SKM-1 treated with dmso at 0.1 percent for 144 hours (cell line): ENCODE data around the gene HOTAIR.

ENCODE experiments used
- DNase-seq: peaks from one replicate; lab custom pipeline; 2025; ENCODE audit not compliant: unreplicated experiment; lab: John Stamatoyannopoulos, UW

The HOTAIR gene

DNA sequence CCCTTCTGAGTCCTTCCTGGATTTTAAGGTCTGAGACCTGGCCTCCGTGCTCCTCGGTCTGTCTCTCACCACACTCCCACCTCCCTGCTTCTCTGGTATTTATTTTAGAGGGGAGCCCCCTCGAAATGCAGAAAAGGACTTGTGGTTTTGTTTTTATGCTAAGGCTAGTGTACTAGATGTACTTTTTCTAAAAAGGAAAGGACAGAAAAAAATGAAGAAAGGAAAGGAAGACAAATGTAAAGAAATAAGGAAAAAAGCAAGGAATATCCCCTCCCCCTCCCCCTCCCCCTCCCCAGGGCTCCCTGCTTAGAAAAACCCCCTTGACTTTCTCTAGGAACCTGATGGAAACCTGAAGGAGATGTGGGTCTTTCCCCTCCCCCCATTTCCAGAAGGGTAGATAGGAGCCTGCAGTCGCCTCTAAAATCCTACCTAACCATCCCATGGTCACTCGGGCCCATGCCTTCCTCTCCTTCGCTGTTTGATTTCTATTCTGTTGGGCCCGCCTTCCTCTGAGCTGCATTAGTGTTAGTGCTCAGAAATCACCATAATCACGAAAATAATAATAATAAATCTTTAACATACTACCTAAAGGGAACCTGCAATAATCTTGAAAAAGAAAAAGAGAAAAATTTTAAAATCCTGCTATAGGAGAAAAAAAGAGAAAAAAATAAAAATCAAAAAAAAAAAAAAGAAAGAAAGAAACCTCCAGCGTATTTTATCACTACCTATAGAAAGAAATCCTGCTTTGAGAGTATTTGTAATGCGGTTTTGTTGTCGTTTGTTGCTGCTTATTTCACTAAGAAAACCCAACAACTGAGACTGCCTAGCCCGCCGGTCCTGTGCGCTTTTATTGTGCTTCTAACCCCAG, 37.1 kb upstream of the HOTAIR start:
- no peak for DNase-seq

DNA sequence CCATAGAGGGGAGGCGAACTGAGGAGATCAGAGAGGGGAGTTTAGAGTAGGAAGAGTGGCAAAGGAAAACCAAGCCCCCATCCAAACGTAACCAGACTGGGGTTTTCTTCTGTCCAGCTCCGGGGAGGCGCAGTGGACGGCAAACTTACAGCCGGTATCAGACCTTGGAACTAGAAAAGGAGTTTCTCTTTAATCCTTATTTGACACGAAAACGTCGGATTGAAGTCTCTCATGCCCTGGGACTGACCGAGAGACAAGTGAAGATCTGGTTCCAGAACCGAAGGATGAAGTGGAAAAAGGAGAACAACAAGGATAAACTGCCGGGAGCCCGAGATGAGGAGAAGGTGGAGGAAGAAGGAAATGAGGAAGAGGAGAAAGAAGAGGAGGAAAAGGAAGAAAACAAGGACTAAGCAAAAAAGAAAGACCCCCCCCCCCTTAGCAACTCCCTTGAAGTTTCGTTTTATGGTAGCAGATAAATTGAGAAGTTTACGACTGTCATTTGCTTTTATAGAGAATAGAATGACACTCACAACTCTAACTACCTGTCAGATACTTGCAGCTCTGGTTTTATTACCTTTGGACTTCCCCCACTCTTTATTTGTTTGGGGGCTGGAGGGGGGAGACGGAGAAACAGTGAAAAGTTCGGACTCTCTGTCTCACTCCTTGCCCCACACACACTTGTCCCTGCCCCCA, 36.4 kb upstream of the HOTAIR start:
- DNase-seq, result no peak

DNA sequence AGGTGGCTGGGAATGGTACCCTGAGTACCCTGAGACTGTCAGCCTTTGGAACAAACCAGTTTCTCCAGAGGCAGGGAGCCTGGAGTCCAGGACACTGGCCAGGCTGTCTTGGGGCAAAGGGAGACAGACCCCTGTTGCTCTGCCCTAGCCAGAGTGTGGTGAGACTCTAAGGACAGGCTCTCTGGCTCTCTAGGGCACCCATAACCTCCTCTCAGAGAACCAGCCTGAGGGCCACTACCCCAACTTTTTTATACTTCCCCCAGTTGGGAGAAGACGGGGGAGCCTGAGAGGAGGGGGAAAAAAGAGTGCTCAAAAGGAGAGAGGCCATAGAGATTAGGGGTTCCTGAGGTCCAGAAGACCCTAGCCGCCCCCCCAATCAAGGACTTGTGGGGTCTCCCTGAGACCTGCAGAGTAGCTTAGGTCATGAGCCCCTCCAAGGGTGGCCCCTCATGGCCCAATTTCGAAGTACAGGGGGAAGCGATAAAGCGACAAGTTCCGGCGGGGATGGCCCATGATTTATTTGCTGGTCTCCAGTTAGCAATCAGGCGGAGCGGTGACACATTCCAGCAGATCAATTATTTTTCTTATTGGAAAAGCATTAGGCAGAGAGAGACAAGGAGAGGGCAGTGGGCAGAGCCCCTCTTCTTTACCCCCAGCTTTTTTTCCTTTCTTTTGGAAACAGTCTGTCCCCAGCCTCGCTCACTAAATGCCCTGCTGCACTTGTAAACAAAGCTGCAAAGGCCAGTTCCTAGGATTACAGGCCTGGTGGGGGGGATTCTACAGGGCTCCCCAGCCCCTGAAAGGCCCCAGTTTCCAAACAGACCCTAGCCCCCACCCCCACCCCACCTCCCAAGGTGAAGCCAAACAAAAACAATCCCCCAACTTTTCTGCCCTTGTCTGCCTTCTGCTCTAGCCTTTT, 35.6 kb upstream of the HOTAIR start:
- DNase-seq, result no peak

GRCh38 chr12:54009171-54010052, 34.7 kb upstream of the HOTAIR start:
- DNase-seq, result no peak

DNA sequence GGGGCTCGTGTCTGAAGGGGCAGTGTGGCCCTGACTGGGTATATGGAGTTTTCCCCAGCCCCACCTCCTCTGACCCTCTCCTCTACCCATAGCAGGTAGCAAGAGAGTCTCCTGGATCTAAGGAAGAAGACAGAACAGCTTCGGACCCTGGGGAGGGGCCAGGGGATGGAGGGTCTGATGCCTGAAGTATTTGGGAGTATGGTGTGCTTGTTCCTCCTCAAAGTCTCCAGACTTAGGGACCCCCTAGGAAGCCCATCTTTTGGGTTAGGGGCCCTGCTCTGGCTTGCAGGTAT, 33.5 kb upstream of the HOTAIR start:
- no peak for DNase-seq

- DNase-seq, result no peak
These were observed 32.9 kb upstream of the HOTAIR start for GRCh38 chr12:54007538-54008259.

- DNase-seq, result no peak
These were observed 31.9 kb upstream of the HOTAIR start for GRCh38 chr12:54006559-54007220.

GRCh38 chr12:54005853-54006558, 31.3 kb upstream of the HOTAIR start:
- DNase-seq, result peak; percentile 9

- no peak for DNase-seq
These were observed 30.7 kb upstream of the HOTAIR start for GRCh38 chr12:54005531-54005852.

DNA sequence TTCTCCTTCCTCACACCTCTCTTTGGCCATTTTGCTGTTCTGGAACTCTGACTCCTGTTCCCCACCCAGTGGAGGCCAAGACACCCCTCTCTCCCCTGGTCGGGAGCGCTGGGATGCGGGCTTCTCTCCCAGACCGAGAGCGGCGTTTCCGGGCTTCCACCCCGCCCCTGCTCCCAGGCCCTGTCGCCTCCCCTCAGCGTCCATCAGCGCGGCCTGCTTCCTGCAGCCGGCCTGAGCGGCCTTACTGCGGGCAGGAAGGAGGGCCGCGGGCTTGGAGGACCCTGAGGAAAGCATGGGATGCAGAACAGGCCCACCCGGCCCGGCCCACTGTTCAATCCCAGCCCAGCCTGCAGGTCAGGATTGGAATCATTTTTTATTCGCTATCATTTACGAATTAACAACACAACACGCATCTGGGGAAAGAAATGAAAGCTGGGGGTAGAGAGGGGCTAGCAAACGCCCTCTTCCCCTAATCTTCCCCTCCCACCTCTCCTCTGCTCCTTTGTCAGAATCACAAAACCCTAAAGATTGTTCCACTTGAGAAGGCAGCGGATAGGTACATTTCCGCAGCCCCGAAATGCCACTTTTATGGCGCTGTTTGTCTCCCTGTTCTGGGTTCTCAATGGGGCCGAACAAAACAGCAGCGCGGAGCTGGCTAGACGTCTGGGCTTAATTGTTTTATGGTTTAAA, 30.2 kb upstream of the HOTAIR start:
- DNase-seq, result no peak

DNA sequence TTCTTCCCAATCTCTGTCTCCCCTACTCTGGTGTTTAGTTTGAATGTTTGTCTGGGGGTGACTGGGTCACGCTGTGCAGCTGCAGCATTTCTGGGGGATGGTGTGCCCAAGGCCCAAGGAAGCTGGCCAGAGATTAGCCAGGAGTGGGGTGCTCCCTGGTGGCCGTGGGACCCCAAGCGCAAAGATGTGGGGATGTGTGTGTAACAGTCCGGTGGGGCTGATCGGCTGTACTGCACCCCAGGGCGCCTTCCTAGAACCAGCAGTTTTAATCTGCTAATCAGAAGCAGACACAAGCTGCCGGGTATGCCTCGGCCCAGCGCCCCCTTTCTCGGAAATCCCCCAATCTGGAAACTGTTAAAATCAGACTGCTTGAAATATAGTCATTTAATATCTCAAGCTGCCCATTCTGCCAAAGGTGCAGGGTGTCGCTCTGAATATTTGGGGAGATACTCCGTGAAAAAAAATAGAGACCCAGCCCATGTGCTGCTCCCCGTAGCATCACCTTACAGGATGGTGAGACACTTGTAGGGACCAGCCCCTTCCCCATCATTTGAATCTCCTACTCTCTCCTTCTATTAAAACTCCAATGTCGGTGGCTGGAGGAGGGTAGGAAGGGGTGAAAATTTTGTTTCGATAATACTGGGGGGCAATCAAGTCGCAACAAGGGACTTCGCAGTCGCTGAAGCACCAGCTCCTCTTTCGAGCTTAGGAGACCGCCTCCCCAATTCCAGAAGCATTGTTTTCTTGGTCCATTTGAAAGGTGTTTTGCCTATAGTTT, 29.5 kb upstream of the HOTAIR start:
- DNase-seq, result no peak

DNA sequence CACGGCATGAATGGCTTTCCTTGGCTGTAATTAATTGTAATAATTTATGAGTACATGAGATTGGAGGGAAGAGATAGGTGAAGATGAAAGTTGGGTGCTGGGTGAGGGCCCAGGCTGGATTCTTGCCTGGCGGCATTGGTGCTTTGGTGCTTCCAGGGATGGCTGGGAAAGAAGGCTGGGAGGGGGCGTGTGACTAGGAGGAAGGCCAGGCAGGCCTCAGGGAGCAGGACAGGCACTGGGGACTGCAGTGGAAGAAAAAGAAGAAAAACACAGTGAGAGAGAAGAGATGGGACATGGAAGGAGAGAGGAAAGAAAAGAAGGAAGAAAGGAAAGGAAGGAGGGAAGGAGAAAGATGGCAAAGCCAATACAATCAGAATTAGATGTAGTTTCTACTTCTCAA, 28.9 kb upstream of the HOTAIR start:
- DNase-seq, result no peak

- DNase-seq, result no peak
These were observed 28.2 kb upstream of the HOTAIR start for GRCh38 chr12:54002915-54003389.

DNA sequence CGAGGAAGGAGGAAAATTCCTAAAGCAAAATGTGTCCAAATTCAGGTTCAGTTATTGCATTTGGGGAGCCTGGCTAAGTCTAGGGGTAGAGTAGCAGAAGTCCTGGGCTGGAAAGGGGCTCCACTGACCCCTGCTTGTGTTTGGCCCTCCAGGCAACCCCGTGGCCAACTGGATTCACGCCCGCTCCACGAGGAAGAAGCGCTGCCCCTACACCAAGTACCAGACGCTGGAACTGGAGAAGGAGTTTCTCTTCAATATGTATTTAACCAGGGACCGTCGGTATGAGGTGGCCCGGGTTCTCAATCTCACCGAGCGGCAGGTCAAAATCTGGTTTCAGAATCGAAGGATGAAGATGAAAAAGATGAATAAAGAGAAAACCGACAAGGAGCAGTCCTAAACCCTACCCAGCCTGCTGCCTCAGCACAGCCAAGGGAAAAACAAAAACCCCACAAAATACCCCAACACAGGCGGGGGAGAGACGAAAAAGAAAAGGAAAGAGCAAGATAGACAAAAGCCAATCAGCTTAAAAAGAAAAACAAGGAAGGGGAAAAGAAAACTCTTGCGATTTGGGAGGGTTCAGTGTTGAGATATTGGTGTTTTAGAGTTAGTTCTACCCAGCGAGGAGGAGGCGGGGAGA, 27.6 kb upstream of the HOTAIR start:
- DNase-seq, result no peak

DNA sequence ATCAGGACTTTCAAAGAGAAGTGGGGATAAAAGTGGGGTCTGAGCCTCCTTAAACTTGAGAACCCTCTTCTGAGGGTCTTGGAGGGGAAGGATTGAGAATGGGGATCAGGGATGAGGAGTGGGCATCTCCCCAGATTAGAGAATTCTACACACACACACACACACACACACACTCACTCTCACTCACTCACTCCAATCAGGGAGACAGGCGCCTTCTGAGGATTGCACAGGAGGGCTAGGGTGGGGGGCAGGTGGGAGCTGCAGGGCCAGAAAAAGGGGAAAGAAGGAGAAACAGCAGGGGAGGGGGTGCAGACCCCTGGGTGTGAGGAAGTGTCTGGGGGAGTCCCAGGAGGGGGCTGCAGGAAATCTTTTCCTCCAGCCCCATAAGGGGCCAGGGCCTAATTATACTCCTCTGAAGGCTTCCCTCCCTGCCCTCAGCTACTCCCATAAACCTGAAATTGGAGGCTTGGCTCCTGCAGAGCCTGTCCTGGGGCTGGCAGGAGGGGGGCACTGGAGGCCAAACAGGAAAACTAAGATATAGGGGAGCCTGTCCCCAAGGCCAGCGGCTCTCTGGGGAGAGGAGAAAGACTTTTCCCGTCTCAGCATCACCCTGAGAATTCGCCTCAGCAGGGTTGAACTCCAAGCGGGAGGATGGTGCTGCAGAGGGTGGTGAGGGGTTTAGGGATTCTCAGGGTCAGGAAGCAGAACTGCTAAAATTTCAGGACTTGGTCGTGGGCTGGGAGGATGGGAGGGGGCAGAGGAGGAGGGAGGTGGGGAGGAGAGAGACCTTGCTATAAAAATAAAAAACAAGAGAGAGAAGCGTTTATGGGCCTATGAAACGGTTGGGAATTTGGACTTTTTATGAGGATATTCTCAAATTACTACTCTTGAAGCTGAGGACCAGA, 26.8 kb upstream of the HOTAIR start:
- no peak for DNase-seq
